ENCODE measurements around the gene PCIF1. TPM values are rescaled to one million over a fixed set of nuclear protein-coding genes. Genes with fewer than 3 reads are reported as not detected.

The PCIF1 gene
- total and polyA plus RNA-seq, 8 donors: 21.0 to 41.4 (median 27.3) TPM

DNA sequence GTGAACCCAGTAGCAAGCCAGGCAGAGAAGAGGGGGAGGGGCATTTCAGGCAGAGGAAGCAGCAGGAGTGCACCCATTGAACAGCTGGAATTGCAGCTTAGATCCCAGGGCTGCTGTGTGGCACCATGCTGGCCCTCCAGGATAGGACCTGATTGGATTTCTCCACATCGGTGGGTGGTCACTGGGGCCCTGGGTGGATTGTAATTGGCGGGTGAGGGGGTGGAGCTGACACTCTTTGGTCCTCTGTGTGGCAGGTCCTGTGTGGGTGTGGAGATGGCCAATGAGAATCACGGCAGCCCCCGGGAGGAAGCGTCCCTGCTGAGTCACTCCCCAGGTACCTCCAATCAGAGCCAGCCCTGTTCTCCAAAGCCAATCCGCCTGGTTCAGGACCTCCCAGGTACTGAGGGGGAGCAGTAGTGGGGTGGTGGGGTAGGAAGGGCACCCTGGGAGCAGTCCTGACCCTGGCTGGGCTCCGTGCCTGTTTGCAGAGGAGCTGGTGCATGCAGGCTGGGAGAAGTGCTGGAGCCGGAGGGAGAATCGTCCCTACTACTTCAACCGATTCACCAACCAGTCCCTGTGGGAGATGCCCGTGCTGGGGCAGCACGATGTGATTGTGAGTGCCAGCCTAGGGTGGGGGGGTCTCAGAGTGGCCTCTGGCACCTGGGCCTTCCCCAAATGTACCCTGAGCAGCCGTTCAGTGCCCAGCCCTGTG is 4.4 kb downstream of the PCIF1 start:
- H3K4me3 ChIP-seq: no peak overlapping the region
- DNase-seq: no peak
- intact Hi-C loops (cut with DNase I; ENCODE audit: low total_unique reads): no loop called here
- TF ChIP-seq, protein P1, sequence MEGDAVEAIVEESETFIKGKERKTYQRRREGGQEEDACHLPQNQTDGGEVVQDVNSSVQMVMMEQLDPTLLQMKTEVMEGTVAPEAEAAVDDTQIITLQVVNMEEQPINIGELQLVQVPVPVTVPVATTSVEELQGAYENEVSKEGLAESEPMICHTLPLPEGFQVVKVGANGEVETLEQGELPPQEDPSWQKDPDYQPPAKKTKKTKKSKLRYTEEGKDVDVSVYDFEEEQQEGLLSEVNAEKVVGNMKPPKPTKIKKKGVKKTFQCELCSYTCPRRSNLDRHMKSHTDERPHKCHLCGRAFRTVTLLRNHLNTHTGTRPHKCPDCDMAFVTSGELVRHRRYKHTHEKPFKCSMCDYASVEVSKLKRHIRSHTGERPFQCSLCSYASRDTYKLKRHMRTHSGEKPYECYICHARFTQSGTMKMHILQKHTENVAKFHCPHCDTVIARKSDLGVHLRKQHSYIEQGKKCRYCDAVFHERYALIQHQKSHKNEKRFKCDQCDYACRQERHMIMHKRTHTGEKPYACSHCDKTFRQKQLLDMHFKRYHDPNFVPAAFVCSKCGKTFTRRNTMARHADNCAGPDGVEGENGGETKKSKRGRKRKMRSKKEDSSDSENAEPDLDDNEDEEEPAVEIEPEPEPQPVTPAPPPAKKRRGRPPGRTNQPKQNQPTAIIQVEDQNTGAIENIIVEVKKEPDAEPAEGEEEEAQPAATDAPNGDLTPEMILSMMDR (IDR thresholded peaks at IDR 0.05): no peak
- TF ChIP-seq POLR2AphosphoS5 (IDR thresholded peaks at IDR 0.05): no peak
- TF ChIP-seq EP300 (IDR thresholded peaks at IDR 0.05): no peak
- TF ChIP-seq POLR2A (IDR thresholded peaks at IDR 0.05): no peak
- WGBS, 5 donors: 85 to 93% (median 91%) methylated on average over 10 to 13 of the region's 13 CpGs
- peaks cover 11 to 34% (median 18%) of the 10 kb centered on the region in 4 donors for H3K4me1 ChIP-seq
- H3K27me3 ChIP-seq: no peaks in the 10 kb centered on the region
- H3K9me3 ChIP-seq: no peaks in the 10 kb centered on the region
- peaks cover 57 to 69% (median 68%) of the 10 kb centered on the region in 4 donors for H3K36me3 ChIP-seq
- no peak overlapping the region for H3K27ac ChIP-seq

DNA sequence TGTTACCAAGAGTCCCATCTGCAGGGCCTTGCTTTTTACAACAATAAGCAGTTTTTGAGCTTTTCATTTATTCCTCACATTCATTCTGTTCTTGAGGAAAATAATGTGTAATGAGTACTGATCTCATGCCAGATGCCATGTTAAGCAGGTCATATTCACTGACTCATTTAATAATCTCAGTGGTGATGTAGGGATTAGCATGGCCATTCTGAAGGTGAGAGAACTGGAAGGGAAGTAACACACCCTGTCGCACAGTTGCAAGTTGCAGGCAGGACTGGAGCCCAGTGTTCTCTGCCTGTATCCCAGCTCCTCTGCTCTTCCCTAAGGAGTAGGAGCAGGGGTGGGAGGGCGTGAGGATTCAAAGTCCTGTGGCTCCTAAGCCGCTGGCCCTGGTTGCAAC is 5.6 kb downstream of the PCIF1 start:
- intact Hi-C loops (cut with DNase I; ENCODE audit: low total_unique reads): no loop called here
- Histone ChIP-seq H3K9me3 (no peaks in the 10 kb centered on the region), H3K4me3 (no peak overlapping the region), H3K27ac (no peak overlapping the region), H3K36me3 (peaks cover 69 to 80% (median 80%) of the 10 kb centered on the region in 4 donors), H3K4me1 (peaks cover 11 to 34% (median 18%) of the 10 kb centered on the region in 4 donors), H3K27me3 (no peaks in the 10 kb centered on the region)
- TF ChIP-seq, protein P1 (IDR thresholded peaks at IDR 0.05): no peak
- TF ChIP-seq POLR2AphosphoS5 (IDR thresholded peaks at IDR 0.05) (no peak), EP300 (IDR thresholded peaks at IDR 0.05) (no peak), POLR2A (IDR thresholded peaks at IDR 0.05) (no peak)
- DNase-seq: no peak
- 88 to 99% (median 93%) methylated on average over 2 to 3 of the region's 3 CpGs for WGBS, 5 donors

DNA sequence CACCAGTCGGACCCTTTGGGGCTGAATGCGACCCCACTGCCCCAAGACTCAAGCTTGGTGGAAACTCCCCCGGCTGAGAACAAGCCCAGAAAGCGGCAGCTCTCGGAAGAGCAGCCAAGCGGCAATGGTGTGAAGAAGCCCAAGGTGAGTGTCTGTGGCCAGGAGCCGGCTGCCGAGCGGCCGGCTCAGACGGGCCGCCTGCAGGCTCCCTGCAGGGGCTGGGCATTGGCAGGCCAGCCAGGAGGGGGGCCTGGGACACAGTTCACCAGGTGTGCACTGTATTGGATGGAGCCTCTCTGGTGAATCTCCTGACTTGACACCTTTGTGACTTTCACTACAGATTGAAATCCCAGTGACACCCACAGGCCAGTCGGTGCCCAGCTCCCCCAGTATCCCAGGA is 6.0 kb downstream of the PCIF1 start:
- Histone ChIP-seq H3K27me3 (no peaks in the 10 kb centered on the region), H3K36me3 (peaks cover 73 to 84% (median 84%) of the 10 kb centered on the region in 4 donors), H3K27ac (no peak overlapping the region), H3K4me1 (peaks cover 10 to 39% (median 18%) of the 10 kb centered on the region in 4 donors), H3K4me3 (no peak overlapping the region), H3K9me3 (no peaks in the 10 kb centered on the region)
- TF ChIP-seq POLR2A (IDR thresholded peaks at IDR 0.05): no peak
- TF ChIP-seq POLR2AphosphoS5 (IDR thresholded peaks at IDR 0.05): no peak
- TF ChIP-seq EP300 (IDR thresholded peaks at IDR 0.05): no peak
- TF ChIP-seq, protein P1 (IDR thresholded peaks at IDR 0.05): no peak
- intact Hi-C loops (cut with DNase I; ENCODE audit: low total_unique reads): no loop called here
- DNase-seq: no peak
- 93 to 96% (median 94%) methylated on average over 3 to 13 of the region's 13 CpGs for WGBS, 5 donors

DNA sequence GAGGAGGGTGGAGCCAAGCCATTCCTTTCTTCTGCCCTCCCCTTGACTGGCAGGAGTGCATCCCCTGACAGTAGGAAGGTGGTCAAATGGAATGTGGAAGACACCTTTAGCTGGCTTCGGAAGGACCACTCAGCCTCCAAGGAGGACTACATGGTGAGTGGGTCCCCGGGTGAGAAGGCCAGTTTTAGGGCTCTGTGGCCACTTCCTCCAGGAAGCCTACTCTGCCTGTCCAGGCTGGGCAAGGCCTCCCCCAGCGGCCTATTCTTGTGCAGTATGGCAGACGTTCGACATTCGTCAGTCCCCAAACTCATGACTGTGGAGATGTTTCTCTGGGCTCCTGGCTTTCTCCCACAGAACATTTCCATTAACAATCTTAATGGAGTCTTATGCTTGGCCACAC is 9.1 kb downstream of the PCIF1 start:
- H3K27ac ChIP-seq: peak overlapping the region in 1 of 5 donors; percentile 35
- no peak for DNase-seq
- H3K4me3 ChIP-seq: no peak overlapping the region
- intact Hi-C loops (cut with DNase I; ENCODE audit: low total_unique reads): no loop called here
- H3K36me3 ChIP-seq: peaks cover 96 to 100% (median 100%) of the 10 kb centered on the region in 4 donors
- peaks cover 0 to 28% (median 16%) of the 10 kb centered on the region in 4 donors for H3K4me1 ChIP-seq
- no peak for TF ChIP-seq POLR2A (IDR thresholded peaks at IDR 0.05)
- no peak for TF ChIP-seq POLR2AphosphoS5 (IDR thresholded peaks at IDR 0.05)
- no peak for TF ChIP-seq EP300 (IDR thresholded peaks at IDR 0.05)
- TF ChIP-seq, protein P1 (IDR thresholded peaks at IDR 0.05): no peak
- H3K9me3 ChIP-seq: no peaks in the 10 kb centered on the region
- no peaks in the 10 kb centered on the region for H3K27me3 ChIP-seq
- 91 to 92% (median 92%) methylated on average over 6 of the region's 6 CpGs for WGBS, 5 donors
